HCT116 (cell line): ENCODE measurements around the gene SBF2. TPM values are rescaled to one million over a fixed set of nuclear protein-coding genes. Genes with fewer than 3 reads are reported as not detected.

ENCODE experiments used
- ATAC-seq: fragments of 200-7000 bp; cut with Tn5 transposase; 2 replicates; pipeline ENCODE4 v1.9.1; 2020; ENCODE audit warnings: mild to moderate bottlenecking, moderate library complexity
- BruUV-seq: library from RNA; stranded (reverse); fragments of 400-500 nt; replicated peaks from 2 replicates; lab custom pipeline; 2021; lab: Mats Ljungman, UMichigan
- CTCF ChIA-PET: fragments of 300-600 bp; sonication (Branson Sonifier 250); formaldehyde crosslinking; loops from one replicate; lab custom pipeline; 2021; ENCODE audit warnings: antibody characterized with exemption; lab: Charles Lee
- POLR2A ChIA-PET: fragments of 300-600, 350-600 bp; sonication (Branson Sonifier 250); formaldehyde crosslinking; loops from one replicate; lab custom pipeline; 2021; ENCODE audit warnings: antibody characterized with exemption; lab: Charles Lee
- RAD21 ChIA-PET, 2 experiments: fragments of 300-600 bp; sonication (Branson Sonifier 250); formaldehyde crosslinking; loops; one replicate each; lab custom pipeline; 2023; ENCODE audit warnings: low total read pairs in 2 of 2; ENCODE audit not compliant: uncharacterized antibody in 2 of 2, unreplicated experiment in 2 of 2, low non-redundant PET in 1 of 2; lab: Charles Lee
- DNase-seq: peaks from one replicate; pipeline ENCODE4 v3.0.0-alpha.2; 2010; ENCODE audit warnings: low read depth, low spot score
- H2AFZ ChIP-seq: fragments of 200-600 bp; shearing (Covaris generic), sonication (generic); 2 replicates; pipeline ENCODE4 v1.6.1; 2017; ENCODE audit warnings: low read depth, mixed run types, mixed read lengths, antibody characterized with exemption, low read length; ENCODE audit not compliant: poor library complexity, severe bottlenecking
- H3K27ac ChIP-seq: 2 replicates; pipeline ENCODE4 v1.5.1; 2012; ENCODE audit warnings: low read depth, low read length
- H3K27me3 ChIP-seq: fragments of 200-600 bp; sonication (generic); 2 replicates; pipeline ENCODE4 v1.6.1; 2016; ENCODE audit warnings: mixed run types, low read length, mixed read lengths; ENCODE audit not compliant: insufficient read depth
- H3K36me3 ChIP-seq, 2 experiments: fragments of 200-500 bp in 1 of 2; fragments of 200-600 bp in 1 of 2; sonication (Bioruptor generic) in 1 of 2; sonication (generic) in 1 of 2; 2 replicates each; pipeline versions ENCODE4 v1.5.1 to v1.6.1; 2014 to 2016; ENCODE audit warnings: low read length in 2 of 2, inconsistent platforms in 1 of 2, mixed read lengths in 1 of 2, mixed run types in 1 of 2; ENCODE audit not compliant: insufficient read depth in 2 of 2, control insufficient read depth in 1 of 2
- H3K4me1 ChIP-seq, 2 experiments: fragments of 200-600 bp in 1 of 2; sonication (generic) in 1 of 2; 2 replicates each; pipeline versions ENCODE4 v1.5.1 to v1.6.1; 2012 to 2017; ENCODE audit warnings: low read length in 2 of 2, inconsistent platforms in 1 of 2, mild to moderate bottlenecking in 1 of 2, mixed read lengths in 1 of 2, mixed run types in 1 of 2, moderate library complexity in 1 of 2; ENCODE audit not compliant: insufficient read depth in 2 of 2, control insufficient read depth in 1 of 2
- H3K4me2 ChIP-seq: fragments of 200-600 bp; sonication (generic); 2 replicates; pipeline ENCODE4 v1.6.1; 2017; ENCODE audit warnings: mixed run types, low read length, mixed read lengths
- H3K4me3 ChIP-seq, 2 experiments: fragments of 200-600 bp in 1 of 2; sonication (generic) in 1 of 2; replicated peaks in 1 of 2; 2 replicates each; pipeline ENCODE4 v1.5.1; 2011 to 2016; ENCODE audit warnings: low read length in 2 of 2, control low read depth in 1 of 2, low read depth in 1 of 2, mild to moderate bottlenecking in 1 of 2, mixed read lengths in 1 of 2, mixed run types in 1 of 2
- H3K79me2 ChIP-seq: fragments of 200-600 bp; sonication (generic); 2 replicates; pipeline ENCODE4 v1.6.1; 2017; ENCODE audit warnings: mild to moderate bottlenecking, mixed run types, low read length, moderate library complexity, mixed read lengths; ENCODE audit not compliant: insufficient read depth
- H3K9ac ChIP-seq: fragments of 200-600 bp; sonication (generic); 2 replicates; pipeline ENCODE4 v1.6.1; 2016; ENCODE audit warnings: low read length, mixed read lengths
- H3K9me2 ChIP-seq: fragments of 200-600 bp; sonication (generic), shearing (Covaris generic); 2 replicates; pipeline ENCODE4 v1.6.1; 2017; ENCODE audit warnings: mixed run types, mild to moderate bottlenecking, moderate library complexity; ENCODE audit not compliant: insufficient read depth
- H3K9me3 ChIP-seq, 2 experiments: fragments of 200-500 bp in 1 of 2; fragments of 200-600 bp in 1 of 2; sonication (Bioruptor generic) in 1 of 2; sonication (generic) in 1 of 2; 2 replicates each; pipeline ENCODE4 v1.6.1; 2014 to 2017; ENCODE audit warnings: low read length in 2 of 2, mixed read lengths in 2 of 2, inconsistent platforms in 1 of 2, low read depth in 1 of 2, mild to moderate bottlenecking in 1 of 2, mixed run types in 1 of 2, moderate library complexity in 1 of 2; ENCODE audit not compliant: control insufficient read depth in 1 of 2, insufficient read depth in 1 of 2
- H4K20me1 ChIP-seq: fragments of 200-600 bp; sonication (generic), shearing (Covaris generic); 2 replicates; pipeline ENCODE4 v1.6.1; 2017; ENCODE audit warnings: mixed run types, mild to moderate bottlenecking, moderate library complexity; ENCODE audit not compliant: insufficient read depth
- CBX3 ChIP-seq: IDR thresholded peaks from 2 replicates; pipeline ENCODE4 v1.6.1; 2012; ENCODE audit warnings: low read depth
- ELF1 ChIP-seq: IDR thresholded peaks from 2 replicates; pipeline ENCODE4 v1.6.1; 2012; ENCODE audit warnings: low read depth, borderline replicate concordance
- JUND ChIP-seq: IDR thresholded peaks from 2 replicates; pipeline ENCODE4 v1.6.1; 2012
- RAD21 ChIP-seq: IDR thresholded peaks from 2 replicates; pipeline ENCODE4 v1.6.1; 2012; ENCODE audit warnings: low read depth, mild to moderate bottlenecking
- SP1 ChIP-seq: IDR thresholded peaks from 2 replicates; pipeline ENCODE4 v1.6.1; 2012; ENCODE audit warnings: low read depth
- SRF ChIP-seq: IDR thresholded peaks from 2 replicates; pipeline ENCODE4 v1.6.1; 2012; ENCODE audit warnings: low read depth
- YY1 ChIP-seq: IDR thresholded peaks from 2 replicates; pipeline ENCODE4 v1.6.1; 2011; ENCODE audit warnings: low read length, low read depth, moderate library complexity, mild to moderate bottlenecking; ENCODE audit not compliant: insufficient replicate concordance; ENCODE audit errors: extremely low read depth
- intact Hi-C: fragments of 100-400 bp; cut with micrococcal nuclease; formaldehyde crosslinking; loops from 2 replicates; pipeline ENCODE4 v1.10.0; 2022
- total RNA-seq: library from RNA; stranded (reverse); gene quantifications from one replicate; pipeline ENCODE4 v1.2.1, GENCODE V29; 2021; ENCODE audit not compliant: unreplicated experiment
- TF ChIP-seq, protein P1 (sequence below), 3 experiments: fragments of 200-600 bp in 1 of 3; sonication (generic) in 1 of 3; IDR thresholded peaks in 2 of 3; conservative IDR thresholded peaks in 1 of 3; 2 replicates each; pipeline ENCODE4 v1.5.1; 2012 to 2017; ENCODE audit warnings: low read depth in 2 of 3, low read length in 2 of 3, antibody characterized with exemption in 1 of 3, borderline replicate concordance in 1 of 3, control low read depth in 1 of 3, mild to moderate bottlenecking in 1 of 3, mixed read lengths in 1 of 3, mixed run types in 1 of 3, moderate library complexity in 1 of 3; ENCODE audit not compliant: insufficient read depth in 1 of 3
- TF ChIP-seq, protein P2 (sequence below): IDR thresholded peaks from 2 replicates; pipeline ENCODE4 v1.6.1; 2012
- TF ChIP-seq, protein P3 (sequence below): IDR thresholded peaks from 2 replicates; pipeline ENCODE4 v1.6.1; 2011; ENCODE audit warnings: mild to moderate bottlenecking, low read length, moderate library complexity; ENCODE audit not compliant: insufficient replicate concordance; ENCODE audit errors: extremely low read depth

Gene SBF2
- total RNA-seq, 1 experiment from 2014 or later = 35.0 TPM

DNA sequence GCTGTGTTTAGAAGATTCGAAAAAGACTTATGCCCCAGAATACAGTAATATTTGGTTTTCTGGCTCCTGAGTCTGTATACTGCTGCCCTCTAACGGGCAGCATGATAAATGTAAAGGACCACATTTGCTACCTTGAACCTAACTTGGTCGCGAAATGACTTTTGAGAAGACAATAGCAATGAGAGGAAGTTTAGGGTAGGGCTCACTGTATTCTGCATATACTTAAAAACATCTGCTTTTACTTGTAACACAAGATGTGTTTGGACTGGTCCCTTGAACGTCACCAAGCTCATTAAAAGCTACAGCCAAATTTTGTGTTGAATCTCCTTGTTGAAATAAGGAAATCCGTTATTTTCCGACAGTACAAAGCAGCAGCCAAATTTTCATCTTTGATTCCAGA lies 321.0 kb downstream of the SBF2 start:
- intact Hi-C loops = loop anchor here (1.0 to 10.0 kb wide), 5 partner anchors 110 to 358 kb away; partner anchors contain the start of gene ADM
- BruUV-seq = no TSS peak
- H3K36me3 ChIP-seq = no peaks in the 10 kb centered on the region
- no peaks in the 10 kb centered on the region for H4K20me1 ChIP-seq
- H3K27ac ChIP-seq = no peak overlapping the region
- no peak overlapping the region for H3K9ac ChIP-seq
- no peaks in the 10 kb centered on the region for H3K27me3 ChIP-seq
- no peaks in the 10 kb centered on the region for H3K79me2 ChIP-seq
- H3K4me3 ChIP-seq = no peak overlapping the region
- no peaks in the 10 kb centered on the region for H3K9me2 ChIP-seq
- ChIA-PET POLR2A (interaction anchor here (0.9 kb wide), 1 partner anchor 332 kb away, joined by 4 read pairs; the partner anchor contains the start of gene ADM), RAD21 (no interaction called here), CTCF (interaction anchor here (0.6 to 2.5 kb wide), 6 partner anchors 10 to 970 kb away, joined by 3 to 13 read pairs (median 4); partner anchors contain the start of gene ADM)
- H3K4me1 ChIP-seq = no peaks in the 10 kb centered on the region
- TF ChIP-seq SRF (no peak), ELF1 (no peak), RAD21 (peak; percentile 80), CBX3 (no peak), SP1 (no peak), YY1 (peak; percentile 11)
- TF ChIP-seq, protein P1, sequence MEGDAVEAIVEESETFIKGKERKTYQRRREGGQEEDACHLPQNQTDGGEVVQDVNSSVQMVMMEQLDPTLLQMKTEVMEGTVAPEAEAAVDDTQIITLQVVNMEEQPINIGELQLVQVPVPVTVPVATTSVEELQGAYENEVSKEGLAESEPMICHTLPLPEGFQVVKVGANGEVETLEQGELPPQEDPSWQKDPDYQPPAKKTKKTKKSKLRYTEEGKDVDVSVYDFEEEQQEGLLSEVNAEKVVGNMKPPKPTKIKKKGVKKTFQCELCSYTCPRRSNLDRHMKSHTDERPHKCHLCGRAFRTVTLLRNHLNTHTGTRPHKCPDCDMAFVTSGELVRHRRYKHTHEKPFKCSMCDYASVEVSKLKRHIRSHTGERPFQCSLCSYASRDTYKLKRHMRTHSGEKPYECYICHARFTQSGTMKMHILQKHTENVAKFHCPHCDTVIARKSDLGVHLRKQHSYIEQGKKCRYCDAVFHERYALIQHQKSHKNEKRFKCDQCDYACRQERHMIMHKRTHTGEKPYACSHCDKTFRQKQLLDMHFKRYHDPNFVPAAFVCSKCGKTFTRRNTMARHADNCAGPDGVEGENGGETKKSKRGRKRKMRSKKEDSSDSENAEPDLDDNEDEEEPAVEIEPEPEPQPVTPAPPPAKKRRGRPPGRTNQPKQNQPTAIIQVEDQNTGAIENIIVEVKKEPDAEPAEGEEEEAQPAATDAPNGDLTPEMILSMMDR (IDR thresholded peaks at IDR 0.05 in 2 of 3, conservative IDR thresholded peaks at IDR 0.05 in 1 of 3; ENCODE audit: borderline replicate concordance in 1 of 3, insufficient read depth in 1 of 3, low read depth in 2 of 3, low read length in 2 of 3) = peak; percentile 66 to 77 (median 69); a peak in 5 of 6 replicates
- DNase-seq (peak; percentile 16), ATAC-seq (peak; percentile 67; the same call in 1 of the 2 replicates)
- H3K9me3 ChIP-seq = no peaks in the 10 kb centered on the region
- no peak overlapping the region for H2AFZ ChIP-seq
- no peak overlapping the region for H3K4me2 ChIP-seq

DNA sequence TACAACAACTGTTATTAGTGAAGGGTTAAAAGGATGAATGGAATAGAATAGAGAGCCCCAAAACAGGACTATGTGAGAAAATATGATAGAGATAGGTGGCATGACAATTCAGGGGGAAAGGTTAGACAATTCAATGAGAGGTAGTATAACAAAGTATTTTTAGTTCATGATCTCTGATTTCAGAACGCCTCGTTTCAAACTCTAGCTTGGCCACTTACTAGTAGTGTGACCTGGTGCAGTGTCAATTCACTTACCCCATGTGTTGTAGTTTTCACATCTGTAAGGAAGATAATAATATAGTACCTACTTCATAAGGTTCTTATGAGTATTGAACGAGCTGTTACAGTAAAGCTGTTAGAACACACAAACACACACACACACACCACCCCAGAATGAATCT lies 322.1 kb downstream of the SBF2 start:
- POLR2A ChIA-PET = no interaction called here
- intact Hi-C loops = loop anchor here (2.0 to 10.0 kb wide), 4 partner anchors 109 to 357 kb away; partner anchors contain the start of gene ADM
- Histone ChIP-seq H3K27me3 (no peaks in the 10 kb centered on the region), H3K4me2 (no peak overlapping the region), H3K27ac (no peak overlapping the region), H3K4me3 (no peak overlapping the region), H3K79me2 (no peaks in the 10 kb centered on the region), H3K4me1 (no peaks in the 10 kb centered on the region), H3K36me3 (no peaks in the 10 kb centered on the region), H3K9me3 (no peaks in the 10 kb centered on the region), H3K9ac (no peak overlapping the region), H4K20me1 (no peaks in the 10 kb centered on the region), H2AFZ (no peak overlapping the region), H3K9me2 (no peaks in the 10 kb centered on the region)
- CTCF ChIA-PET = interaction anchor here (0.9 to 2.4 kb wide), 3 partner anchors 68 to 213 kb away, joined by 4 to 13 read pairs (median 4); no protein-coding TSS in a partner anchor
- ATAC-seq = no peak
- no peak for DNase-seq
- BruUV-seq = no TSS peak
- RAD21 ChIA-PET = no interaction called here
- TF ChIP-seq, protein P2, sequence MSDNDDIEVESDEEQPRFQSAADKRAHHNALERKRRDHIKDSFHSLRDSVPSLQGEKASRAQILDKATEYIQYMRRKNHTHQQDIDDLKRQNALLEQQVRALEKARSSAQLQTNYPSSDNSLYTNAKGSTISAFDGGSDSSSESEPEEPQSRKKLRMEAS = no peak
- TF ChIP-seq CBX3 (no peak), JUND (no peak), SP1 (no peak), YY1 (no peak)
- TF ChIP-seq, protein P3, sequence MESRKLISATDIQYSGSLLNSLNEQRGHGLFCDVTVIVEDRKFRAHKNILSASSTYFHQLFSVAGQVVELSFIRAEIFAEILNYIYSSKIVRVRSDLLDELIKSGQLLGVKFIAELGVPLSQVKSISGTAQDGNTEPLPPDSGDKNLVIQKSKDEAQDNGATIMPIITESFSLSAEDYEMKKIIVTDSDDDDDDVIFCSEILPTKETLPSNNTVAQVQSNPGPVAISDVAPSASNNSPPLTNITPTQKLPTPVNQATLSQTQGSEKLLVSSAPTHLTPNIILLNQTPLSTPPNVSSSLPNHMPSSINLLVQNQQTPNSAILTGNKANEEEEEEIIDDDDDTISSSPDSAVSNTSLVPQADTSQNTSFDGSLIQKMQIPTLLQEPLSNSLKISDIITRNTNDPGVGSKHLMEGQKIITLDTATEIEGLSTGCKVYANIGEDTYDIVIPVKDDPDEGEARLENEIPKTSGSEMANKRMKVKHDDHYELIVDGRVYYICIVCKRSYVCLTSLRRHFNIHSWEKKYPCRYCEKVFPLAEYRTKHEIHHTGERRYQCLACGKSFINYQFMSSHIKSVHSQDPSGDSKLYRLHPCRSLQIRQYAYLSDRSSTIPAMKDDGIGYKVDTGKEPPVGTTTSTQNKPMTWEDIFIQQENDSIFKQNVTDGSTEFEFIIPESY = no peak
- TF ChIP-seq, protein P1 (IDR thresholded peaks at IDR 0.05 in 2 of 3, conservative IDR thresholded peaks at IDR 0.05 in 1 of 3; ENCODE audit: borderline replicate concordance in 1 of 3, insufficient read depth in 1 of 3, low read depth in 2 of 3, low read length in 2 of 3) = no peak
